CD4-positive, alpha-beta T cell treated with Interleukin-10 for 1 hour (primary cell): Measurements from ENCODE around the gene CA12.
"Not testable (repeated sequence)": the region's sequence is repeated elsewhere in the genome, so short reads cannot be mapped to it uniquely, and the experiment has no call there.

Experiments
- DNase-seq: peaks from one replicate; pipeline ENCODE4 v3.0.0-alpha.2; 2020

The CA12 gene

GRCh38 chr15:63381301-63382204 is at the start of gene CA12:
TSS of gene CA12 (minus strand) at chr15:63381846. CDS start at chr15:63381720, 126 bp downstream.
- DNase-seq = no peak

- no peak for DNase-seq
These were observed 49.3 kb upstream of the CA12 start for GRCh38 chr15:63430766-63431451.

- DNase-seq = no peak
These were observed 44.9 kb upstream of the CA12 start for GRCh38 chr15:63426552-63426951.

GRCh38 chr15:63425426-63425985 is 43.9 kb upstream of the CA12 start:
- no peak for DNase-seq

- no peak for DNase-seq
These were observed 41.4 kb upstream of the CA12 start for GRCh38 chr15:63422891-63423590.

- no peak for DNase-seq
These were observed 39.8 kb upstream of the CA12 start for GRCh38 chr15:63421433-63421832.

- DNase-seq = no peak
These were observed 38.7 kb upstream of the CA12 start for GRCh38 chr15:63420333-63420747.

- no peak for DNase-seq
These were observed 37.2 kb upstream of the CA12 start for GRCh38 chr15:63418811-63419210.

- DNase-seq = no peak
These were observed 36.1 kb upstream of the CA12 start for GRCh38 chr15:63417721-63418120.

- DNase-seq = not testable (repeated sequence)
These were observed 35.6 kb upstream of the CA12 start for GRCh38 chr15:63417274-63417673.

GRCh38 chr15:63414474-63415120 is 33.0 kb upstream of the CA12 start:
- no peak for DNase-seq

GRCh38 chr15:63412551-63412950 is 30.9 kb upstream of the CA12 start:
- no peak for DNase-seq

- no peak for DNase-seq
These were observed 30.2 kb upstream of the CA12 start for GRCh38 chr15:63411866-63412265.

GRCh38 chr15:63409179-63409578 is 27.5 kb upstream of the CA12 start:
- DNase-seq = no peak

GRCh38 chr15:63408524-63408923 is 26.9 kb upstream of the CA12 start:
- no peak for DNase-seq

- no peak for DNase-seq
These were observed 26.0 kb upstream of the CA12 start for GRCh38 chr15:63407612-63408011.

- DNase-seq = no peak
These were observed 24.2 kb upstream of the CA12 start for GRCh38 chr15:63405683-63406390.

- DNase-seq = no peak
These were observed 23.5 kb upstream of the CA12 start for GRCh38 chr15:63405159-63405558.

- no peak for DNase-seq
These were observed 21.8 kb upstream of the CA12 start for GRCh38 chr15:63403254-63403945.

- DNase-seq = peak; percentile 63
These were observed 21.0 kb upstream of the CA12 start for GRCh38 chr15:63402498-63403253.
